Stimulated activated CD4-positive, alpha-beta T cell treated with anti-CD3 and anti-CD28 coated beads, Interleukin-1b, Interleukin-23, amount 100 ng/mL, for 1 hour (primary cell): ENCODE results near the gene TNFRSF25.

Experiments
- DNase-seq, 2 donors: peaks; one replicate each; pipeline ENCODE4 v3.0.0-alpha.2; 2020; ENCODE audit warnings: low read depth in 2 of 2

TNFRSF25 gene, protein sequence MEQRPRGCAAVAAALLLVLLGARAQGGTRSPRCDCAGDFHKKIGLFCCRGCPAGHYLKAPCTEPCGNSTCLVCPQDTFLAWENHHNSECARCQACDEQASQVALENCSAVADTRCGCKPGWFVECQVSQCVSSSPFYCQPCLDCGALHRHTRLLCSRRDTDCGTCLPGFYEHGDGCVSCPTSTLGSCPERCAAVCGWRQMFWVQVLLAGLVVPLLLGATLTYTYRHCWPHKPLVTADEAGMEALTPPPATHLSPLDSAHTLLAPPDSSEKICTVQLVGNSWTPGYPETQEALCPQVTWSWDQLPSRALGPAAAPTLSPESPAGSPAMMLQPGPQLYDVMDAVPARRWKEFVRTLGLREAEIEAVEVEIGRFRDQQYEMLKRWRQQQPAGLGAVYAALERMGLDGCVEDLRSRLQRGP

DNA sequence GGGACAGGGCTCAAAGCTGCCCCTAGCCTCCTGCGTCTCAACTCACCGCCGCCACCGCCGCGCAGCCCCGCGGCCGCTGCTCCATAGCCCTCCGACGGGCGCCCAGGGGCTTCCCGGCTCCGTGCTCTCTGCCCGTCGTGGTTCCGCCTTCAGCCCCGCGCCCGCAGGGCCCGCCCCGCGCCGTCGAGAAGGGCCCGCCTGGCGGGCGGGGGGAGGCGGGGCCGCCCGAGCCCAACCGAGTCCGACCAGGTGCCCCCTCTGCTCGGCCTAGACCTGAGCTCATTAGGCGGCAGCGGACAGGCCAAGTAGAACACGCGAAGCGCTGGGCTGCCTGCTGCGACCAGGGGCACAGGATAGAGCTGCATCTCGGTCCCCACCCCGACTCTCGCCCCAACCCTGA lies at the start of gene TNFRSF25:
TSS of gene TNFRSF25 (minus strand) at position 151 of the 400 bp plus-strand sequence. CDS start at position 85, 66 bp downstream.
- DNase-seq, result peak in 1 of 2 donors; percentile 32

DNA sequence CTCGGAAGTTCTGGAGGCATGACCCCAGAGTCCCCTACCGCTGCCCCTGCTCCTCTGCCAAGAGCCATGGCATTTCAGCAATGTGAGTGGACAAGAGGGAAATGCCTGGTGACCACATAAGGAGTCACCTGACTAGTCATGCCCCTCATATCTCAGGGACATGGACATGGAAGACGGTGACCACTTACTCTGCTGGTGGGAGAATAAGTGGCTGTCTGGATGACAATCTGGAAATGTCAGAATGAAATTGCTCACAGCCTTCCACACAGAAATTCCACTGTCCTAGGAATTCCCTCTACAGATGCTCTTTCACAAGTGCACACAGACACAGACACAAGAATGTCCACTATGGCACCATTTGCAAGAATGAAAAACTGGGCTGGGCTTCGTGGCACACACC lies 49.8 kb upstream of the TNFRSF25 start:
- DNase-seq, result no peak

DNA sequence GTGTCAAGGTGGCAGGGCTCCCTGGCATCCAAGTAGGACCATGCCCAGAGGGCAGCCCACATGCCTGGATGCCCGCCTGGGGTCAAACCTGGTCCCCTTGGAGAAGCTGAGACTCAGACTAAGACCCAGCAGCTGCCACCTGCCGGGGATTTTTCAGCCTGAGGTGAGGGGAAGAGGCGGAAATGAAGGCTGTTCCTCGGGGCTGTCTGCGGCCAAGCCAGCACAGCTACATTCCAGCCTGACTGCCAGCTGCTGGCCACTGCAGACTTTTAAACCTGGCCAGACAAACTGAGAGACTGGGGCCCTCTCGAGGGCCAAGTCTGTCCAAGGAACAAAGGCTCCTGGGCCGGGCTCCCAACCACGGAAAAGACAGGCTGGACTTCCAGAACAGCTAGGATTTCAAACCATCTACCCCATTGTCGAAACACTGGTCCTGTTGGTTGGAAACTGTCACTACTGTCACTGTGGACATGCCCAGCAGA lies 47.4 kb upstream of the TNFRSF25 start:
- no peak for DNase-seq

DNA sequence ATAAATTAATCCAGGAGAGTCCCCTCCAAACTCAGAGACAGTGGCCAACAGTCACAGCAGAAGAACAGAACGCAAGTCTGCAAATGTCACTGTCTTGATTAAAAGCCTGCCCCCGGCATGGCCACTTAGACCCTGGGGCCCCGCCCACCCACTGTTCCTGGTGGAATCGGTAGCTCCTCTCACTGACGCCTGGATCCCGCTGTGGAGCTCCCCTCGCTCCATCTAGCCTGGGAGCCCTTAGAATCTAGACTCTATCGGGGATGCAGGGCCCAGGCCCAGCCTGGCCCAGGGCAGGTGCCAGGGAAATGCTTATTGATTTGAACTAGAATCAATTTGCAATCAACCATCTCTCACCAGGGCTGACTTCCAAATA lies 46.9 kb upstream of the TNFRSF25 start:
- no peak for DNase-seq

DNA sequence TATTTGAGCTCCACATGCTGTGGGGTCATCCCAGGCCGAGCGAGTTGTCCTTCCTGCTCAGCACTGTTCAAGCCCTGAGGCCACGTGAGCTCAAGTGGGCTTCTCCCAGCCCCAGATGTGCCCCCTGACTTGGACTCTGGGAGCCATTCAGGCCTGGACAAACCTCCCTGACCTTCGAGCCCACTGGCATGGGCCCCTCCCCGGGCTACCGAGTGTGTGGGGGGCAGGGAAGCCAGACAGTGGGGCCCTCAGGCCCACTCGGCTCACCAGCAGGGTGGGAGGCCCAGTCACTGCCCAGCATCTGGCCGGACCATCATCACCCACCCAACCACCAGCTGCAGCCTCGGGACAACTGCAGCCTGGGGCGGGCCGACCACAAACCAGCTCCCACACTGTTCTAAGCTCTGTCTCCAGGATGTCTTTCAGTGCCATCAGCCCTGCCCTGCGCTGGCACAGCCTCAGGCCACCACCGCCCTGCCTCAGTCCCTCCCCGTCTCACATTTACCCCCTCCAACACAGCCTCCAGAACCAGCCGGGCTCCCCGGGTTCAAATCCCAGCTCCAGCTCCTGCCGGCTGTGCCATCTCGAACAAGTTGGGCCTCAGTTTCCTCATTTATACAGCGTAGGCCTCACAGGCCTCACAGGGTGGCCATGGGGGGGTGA lies 46.4 kb upstream of the TNFRSF25 start:
- DNase-seq, result no peak

DNA sequence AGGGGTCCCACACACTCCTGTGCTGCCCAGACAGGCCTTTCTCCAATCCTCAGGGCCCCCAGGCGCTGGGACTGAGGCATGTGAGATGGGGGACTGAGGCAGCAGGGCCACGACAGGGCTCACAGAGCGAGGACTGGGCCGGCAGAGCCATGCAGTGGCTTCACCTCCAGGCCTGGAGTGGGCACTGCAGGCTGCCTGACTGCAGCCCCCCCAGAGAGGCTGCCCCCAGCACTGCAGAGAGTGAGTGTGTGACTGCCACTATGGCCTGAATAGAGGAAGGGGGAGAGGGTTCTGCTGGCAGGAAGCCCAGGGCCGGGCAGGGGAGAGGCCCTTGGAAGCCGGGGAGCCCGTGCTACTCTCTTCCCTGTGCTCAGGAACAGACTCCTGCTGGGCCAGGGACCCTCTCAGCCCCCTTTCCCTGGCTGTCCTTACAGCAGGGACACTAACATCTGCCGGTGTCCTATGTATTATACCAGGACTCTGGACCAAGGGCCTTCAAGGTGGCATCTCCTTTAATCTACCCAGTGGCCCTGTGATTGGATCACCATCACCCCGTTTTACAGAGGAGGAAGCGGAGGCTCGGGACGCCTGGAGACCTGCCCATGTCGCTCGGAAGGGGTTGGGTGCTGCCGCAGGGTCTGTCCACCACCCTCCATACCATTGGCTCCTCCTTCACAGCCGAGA lies 45.7 kb upstream of the TNFRSF25 start:
- DNase-seq, result no peak

DNA sequence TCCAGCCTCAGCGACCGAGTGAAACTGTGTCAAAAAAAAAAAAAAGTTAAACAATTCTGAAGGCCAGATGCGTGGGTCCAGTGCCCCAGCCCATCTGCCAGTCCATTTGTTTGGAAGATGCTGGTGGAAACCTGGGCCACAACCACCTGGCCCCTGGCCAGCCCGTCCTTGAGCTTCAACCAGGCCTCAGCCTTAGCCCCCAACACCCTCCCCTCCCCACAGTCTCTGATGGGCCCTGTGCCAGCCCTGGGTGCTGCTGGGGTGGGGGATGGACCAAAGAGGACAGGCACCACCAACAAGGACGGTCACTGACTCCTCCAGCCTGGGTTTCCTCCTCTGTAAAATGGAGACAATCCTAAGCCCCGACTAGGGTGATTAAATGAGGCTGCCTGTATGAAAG lies 45.1 kb upstream of the TNFRSF25 start:
- DNase-seq, result no peak

DNA sequence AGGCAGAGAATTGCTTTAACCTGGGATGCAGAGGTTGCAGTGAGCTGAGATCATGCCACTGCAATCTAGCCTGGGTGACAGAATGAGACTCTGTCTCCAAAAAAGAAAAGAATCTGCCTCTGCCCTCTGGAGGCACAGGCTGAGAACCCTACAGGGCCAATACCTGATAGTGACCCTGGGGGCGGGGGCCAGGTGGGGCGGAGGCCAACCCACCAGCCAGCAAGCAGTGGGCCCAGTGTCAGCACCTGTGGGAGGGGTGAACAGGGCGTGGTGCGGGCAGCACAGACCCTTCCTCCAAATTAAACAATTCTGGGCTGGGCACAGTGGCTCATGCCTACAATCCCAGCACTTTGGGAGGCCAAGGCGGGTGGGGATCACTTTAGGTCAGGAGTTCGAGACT lies 44.5 kb upstream of the TNFRSF25 start:
- no peak for DNase-seq

DNA sequence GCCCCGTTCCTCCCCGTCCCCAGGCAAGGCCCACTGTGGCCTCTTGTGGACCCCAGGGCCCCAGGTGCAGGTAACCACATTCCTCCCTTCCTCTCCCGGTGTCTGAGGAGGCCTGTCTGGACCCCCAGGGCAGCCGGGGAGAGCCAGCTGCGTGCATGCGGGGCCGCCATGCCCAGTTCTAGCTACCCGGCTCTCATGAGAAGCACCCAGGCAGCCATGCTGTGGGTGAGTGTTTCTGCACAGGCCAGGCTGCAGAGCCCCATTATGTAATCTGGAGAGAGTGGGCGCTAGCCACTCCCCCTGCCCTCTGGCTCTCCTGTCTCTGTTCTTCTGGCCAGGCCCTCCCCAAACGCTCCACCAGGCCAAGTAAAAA lies 43.9 kb upstream of the TNFRSF25 start:
- no peak for DNase-seq

DNA sequence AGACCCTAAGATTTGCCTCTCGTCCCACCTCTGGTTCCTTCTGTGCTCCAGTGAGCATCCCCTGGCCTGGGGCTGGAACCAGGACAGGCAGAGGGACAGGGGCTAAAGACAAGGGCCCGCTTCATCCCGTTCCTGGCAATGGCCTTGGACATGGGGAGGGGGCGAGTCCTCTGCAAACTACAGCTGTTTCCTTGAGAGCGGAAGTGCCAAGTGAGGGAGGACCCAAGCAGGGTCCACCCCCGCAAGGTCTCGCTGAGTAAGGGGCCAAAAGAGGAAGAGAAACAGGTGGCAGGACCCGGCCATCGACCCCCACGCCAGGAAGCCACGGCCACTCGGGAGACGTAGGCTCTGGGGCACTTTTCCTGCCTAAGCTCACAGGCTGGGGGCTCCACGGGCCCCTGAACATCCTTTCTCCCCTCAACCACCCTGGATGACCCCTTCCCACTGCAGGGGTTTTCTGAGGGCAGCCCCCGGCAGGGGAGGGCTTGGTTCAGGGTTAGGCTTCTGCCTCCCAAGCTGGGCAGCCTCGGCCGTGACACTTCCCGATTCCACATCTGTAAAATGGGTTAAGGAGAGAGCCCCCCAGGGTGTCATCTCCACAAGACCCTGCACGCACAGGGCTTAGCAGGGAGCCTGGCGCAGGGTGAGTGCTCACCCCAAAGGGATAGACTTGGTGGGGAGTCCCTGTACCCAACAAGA lies 43.4 kb upstream of the TNFRSF25 start:
- DNase-seq, result no peak

DNA sequence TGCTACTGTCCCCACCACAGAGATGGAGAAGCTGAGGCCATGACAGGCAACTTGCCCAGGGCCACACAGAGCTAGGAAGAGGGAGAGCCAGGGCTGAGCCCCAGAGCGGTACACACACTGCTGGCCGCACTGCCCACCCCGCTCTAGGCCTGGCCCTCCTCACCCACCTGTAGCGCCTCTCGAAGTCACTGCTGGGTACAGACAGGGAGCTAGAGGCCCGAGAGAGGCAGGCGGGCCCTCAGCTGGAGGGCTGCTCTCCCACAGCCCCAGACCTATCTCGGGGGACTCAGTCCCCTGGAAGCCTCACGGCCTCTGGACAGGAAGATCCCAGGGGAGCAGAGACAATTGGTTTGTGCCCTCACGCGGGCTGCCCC lies 42.8 kb upstream of the TNFRSF25 start:
- DNase-seq, result no peak

DNA sequence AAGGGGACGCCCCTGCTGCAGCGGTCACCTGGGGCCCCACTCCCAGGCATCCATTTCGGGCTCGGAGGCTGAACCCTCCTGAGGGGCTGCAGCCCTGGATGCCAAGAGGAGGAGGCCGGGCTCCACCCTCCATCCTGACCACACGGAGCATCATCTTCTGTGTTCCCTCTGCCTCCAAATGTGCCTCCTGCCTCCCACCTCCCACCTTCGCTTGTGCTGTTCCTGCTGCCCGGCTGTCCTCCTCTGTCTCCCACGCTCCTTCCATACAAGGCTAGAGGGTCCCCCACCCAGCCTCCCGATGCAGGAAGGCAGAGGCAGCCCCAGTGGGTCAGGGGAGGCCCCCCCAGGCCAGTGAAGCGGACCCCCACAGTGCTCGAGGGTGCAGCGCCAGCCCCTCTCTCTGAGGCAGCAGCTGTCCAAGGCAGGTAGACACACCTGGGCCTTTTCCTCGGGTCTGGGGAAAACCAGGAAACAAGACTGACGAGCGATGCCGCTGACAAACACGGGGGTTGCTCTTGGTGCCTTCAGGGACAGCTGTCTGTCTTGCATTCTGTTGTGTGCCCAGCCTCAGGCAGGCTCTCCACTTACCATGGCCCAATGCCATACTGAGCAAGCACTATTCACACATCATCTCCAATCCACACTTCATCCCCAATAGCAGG lies 42.3 kb upstream of the TNFRSF25 start:
- DNase-seq, result no peak

DNA sequence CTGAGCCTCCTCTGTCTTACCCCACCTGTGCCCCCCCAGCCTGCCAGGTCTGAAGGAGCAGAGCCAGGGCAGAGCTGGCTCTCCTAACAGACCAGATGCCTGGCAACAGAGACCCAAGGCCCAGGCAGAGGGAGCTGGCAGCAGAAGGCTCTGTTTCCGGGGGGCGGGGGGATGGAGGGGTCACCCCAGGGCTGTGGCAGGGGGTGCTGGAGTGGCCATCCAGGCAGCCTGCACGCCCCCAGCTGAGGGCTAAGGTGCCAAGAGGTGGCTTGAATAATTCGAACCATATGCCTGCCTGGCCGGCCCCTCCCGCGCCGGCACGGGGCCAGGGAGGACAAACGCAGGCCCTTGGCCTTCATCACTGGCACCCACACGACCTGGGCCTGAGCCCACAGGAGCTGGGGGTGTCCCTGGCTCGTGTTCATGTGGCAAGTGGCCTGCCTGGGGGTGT lies 41.5 kb upstream of the TNFRSF25 start:
- DNase-seq, result no peak

DNA sequence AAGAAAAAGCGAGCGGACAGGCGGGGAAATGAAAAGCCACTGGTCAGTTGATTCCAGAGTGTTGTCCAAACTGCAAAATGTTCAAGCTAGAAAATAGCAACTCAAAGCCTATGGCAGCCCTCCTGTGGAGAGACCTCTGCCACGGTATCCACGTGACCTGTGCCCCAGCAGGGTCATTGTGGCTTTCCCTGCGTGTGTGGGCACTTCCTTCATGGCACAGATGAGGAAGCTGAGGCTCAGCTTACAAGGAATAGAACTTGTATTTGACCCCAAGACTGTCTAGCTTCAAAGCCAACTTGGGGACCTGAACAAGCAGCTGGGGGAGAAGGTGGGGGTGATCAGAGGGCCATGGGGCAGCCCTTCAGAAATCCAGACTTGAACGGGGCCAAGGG lies 41.1 kb upstream of the TNFRSF25 start:
- DNase-seq, result no peak

DNA sequence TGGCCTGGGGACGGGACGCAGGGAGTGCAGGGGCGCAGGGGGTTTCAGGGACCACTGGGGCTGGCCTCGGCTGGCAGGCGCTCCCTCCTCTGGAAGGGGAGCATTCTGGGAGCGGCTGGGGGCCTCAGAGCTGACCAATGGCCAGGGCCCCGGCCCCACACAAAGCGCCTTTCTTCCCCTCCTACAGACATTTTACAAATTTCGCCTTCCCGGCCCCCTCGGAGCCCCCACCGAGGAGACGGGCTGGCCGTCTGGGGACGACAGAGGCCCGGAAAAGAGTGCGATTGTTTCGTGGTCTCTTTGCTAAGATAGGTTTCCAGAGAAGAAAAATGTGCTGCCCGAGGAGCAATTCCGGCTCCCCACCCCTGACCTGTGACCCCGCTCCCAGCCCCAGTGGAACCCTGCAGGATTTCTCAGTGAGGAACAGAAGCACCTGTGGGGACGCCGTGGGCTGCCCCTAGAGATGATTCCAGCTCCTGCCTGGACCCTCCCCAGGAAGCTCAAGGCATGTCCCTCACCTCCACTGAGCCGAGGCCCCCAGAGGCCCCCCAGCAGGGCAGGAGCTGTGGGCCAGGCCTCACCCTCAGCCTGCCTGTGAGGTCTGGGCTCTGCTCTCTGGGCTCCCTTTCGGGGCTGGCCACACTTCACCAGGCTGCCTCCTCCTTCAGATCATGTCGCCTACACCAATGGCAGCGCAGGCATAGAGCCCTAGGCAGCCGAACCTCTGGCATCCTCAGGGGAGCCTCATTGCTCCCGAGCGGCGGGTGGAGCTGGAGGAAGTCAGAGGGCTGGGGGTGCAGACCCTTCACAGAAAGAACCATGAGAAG lies 40.5 kb upstream of the TNFRSF25 start:
- no peak for DNase-seq

DNA sequence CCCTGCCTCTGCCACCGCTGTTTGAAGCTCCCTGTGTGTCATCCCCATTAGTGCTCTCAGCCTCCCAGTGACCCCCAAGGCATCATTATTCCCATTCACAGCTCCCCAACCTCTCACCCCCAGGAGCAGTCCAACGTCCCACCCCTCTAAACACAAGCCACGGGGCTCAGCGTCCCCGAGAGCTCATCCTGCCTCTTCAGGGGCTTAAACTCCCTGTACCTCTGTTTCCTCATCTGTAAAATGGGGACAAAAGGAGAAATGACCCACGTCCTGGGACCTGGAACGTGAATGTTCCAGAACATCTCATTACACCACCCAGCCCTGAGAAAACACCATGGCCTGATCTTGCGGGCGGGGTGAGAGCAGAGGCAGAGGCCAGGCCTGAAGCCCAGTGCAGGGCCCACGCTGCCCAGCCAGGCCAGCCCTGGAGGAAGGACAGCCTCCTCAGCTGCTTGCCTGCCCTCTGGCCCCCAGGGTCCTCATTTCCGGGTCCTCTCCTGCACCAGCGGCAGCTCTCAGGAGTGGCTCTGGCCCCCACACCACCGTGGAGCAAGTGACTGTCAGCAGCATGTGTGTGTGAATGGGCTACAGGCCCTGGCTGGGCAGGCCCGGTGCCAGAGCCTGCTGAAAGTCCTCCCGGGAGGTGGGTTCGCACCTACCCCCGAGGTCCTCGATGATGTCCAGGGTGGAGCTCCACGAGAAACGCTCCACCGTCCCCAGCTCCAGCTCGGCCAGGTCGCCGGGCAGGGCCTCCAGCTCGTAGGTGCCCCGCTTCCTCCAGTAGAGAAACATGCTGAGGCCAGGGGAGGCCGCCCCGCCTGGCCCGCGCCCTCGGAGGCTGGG lies 39.6 kb upstream of the TNFRSF25 start:
- no peak for DNase-seq

DNA sequence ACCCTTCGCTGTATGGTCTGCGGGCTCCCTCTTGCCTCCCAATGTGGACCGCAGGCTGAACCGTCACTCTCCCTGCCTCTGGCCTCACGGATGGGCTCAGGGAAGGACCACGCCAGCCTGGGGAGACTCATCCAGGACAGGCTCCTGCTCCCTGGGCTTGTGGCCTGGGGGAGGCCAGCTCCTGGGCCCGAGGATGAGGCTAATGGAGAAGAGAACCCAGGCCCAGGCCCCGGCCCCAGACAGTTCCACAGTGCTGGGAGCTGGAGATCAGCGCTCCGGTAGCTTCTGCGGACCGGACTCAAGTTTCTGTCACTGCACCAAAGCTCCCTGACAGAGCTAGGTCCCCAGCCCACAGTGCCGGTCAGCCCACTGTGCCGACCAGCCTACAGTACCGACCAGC lies 38.9 kb upstream of the TNFRSF25 start:
- no peak for DNase-seq

DNA sequence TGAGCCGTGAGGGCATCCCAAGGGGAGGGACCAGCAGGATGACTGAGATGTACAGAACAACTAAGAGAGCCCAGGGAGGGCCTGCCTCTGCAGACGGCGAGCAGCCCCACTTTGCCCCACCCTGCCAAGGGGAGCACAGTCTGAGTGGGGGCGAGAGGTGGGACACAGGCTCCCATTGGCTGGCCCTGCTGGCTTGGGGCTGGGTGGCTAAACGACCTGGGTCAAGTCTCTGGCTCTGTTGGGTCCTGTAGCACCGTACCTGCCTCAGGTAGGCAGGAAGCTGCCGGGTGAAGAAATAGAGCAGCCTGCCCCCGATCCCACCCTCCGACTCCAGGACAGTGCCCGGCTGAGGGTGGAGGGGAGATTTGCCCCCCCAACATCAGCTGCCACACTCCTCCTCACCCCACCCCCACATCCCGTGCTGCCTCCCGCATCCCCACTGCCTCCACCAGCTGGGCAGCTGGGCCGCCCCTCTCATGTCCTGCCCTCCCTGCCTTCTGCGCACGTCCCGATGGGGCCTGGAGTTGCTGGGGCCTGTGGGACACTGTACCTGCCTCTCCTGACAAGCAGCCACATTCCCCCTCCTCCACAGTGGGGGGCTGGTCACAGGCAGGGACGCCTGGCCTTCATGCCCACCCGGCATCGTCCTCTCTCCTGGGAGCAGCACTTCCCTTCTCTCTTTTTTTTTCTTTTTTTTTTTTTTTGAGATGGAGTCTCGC lies 38.1 kb upstream of the TNFRSF25 start:
- DNase-seq, result no peak
